H1 (cell line): ENCODE measurements around the gene ANGPTL5. TPM values are rescaled to one million over a fixed set of nuclear protein-coding genes. Genes with fewer than 3 reads are reported as not detected.

Source experiments
- CTCF ChIA-PET: fragments of 300-600 bp; sonication (Branson Sonifier 250); formaldehyde crosslinking; loops from one replicate; lab custom pipeline; 2021; ENCODE audit not compliant: partially characterized antibody; lab: Charles Lee
- POLR2A ChIA-PET: fragments of 300-600 bp; sonication (Branson Sonifier 250); formaldehyde crosslinking; loops from one replicate; lab custom pipeline; 2021; ENCODE audit warnings: inconsistent platforms; ENCODE audit not compliant: partially characterized antibody; lab: Charles Lee
- DNase-seq, 2 experiments: peaks; one replicate each; pipeline versions ENCODE4 v3.0.0 to v3.0.0-alpha.2; 2010 to 2022; ENCODE audit warnings: low spot score in 2 of 2, low read depth in 1 of 2, mixed read lengths in 1 of 2
- FAIRE-seq: peaks from 2 replicates; lab custom pipeline; 2011; peaks lifted over from hg19 to GRCh38; lab: Jason Lieb, UNC
- H2AFZ ChIP-seq: 2 replicates; pipeline ENCODE4 v1.8.1; 2012; ENCODE audit warnings: low read length, inconsistent platforms
- H2AK5ac ChIP-seq: 2 replicates; pipeline ENCODE4 v1.6.1; 2013; ENCODE audit warnings: low read depth, low read length
- H2BK120ac ChIP-seq: replicated peaks from 2 replicates; pipeline ENCODE3; 2013; ENCODE audit warnings: low read depth, low read length, inconsistent platforms
- H2BK12ac ChIP-seq: 2 replicates; pipeline ENCODE4 v1.6.1; 2013; ENCODE audit warnings: low read depth, low read length
- H2BK15ac ChIP-seq: 2 replicates; pipeline ENCODE4 v1.6.1; 2013; ENCODE audit warnings: low read length
- H2BK20ac ChIP-seq: 2 replicates; pipeline ENCODE4 v1.6.1; 2013; ENCODE audit warnings: low read length
- H2BK5ac ChIP-seq: 2 replicates; pipeline ENCODE4 v1.6.1; 2013; ENCODE audit warnings: low read depth, low read length
- H3K14ac ChIP-seq: 2 replicates; pipeline ENCODE4 v1.6.1; 2013; ENCODE audit warnings: inconsistent platforms; ENCODE audit not compliant: insufficient read length
- H3K18ac ChIP-seq: 2 replicates; pipeline ENCODE4 v1.6.1; 2013; ENCODE audit warnings: low read length; ENCODE audit errors: extremely low read depth
- H3K23ac ChIP-seq: 2 replicates; pipeline ENCODE4 v1.6.1; 2013; ENCODE audit warnings: inconsistent platforms; ENCODE audit not compliant: insufficient read length
- H3K23me2 ChIP-seq: 2 replicates; pipeline ENCODE4 v1.6.1; 2013; ENCODE audit warnings: low read depth, low read length
- H3K27ac ChIP-seq: 2 replicates; pipeline ENCODE4 v1.6.1; 2011; ENCODE audit warnings: low read depth, low read length, inconsistent platforms
- H3K27me3 ChIP-seq, 4 experiments: replicated peaks in 1 of 4; 1 replicate in 1 of 4; 2 replicates in 3 of 4; pipeline versions ENCODE4 v1.6.1 to v1.8.1; 2011 to 2013; ENCODE audit warnings: low read length in 3 of 4, mild to moderate bottlenecking in 3 of 4, inconsistent platforms in 2 of 4, mixed read lengths in 2 of 4, moderate library complexity in 1 of 4; ENCODE audit not compliant: control insufficient read depth in 3 of 4, insufficient read depth in 3 of 4; ENCODE audit errors: extremely low read depth in 1 of 4
- H3K36me3 ChIP-seq, 4 experiments: 2 replicates each; pipeline versions ENCODE4 v1.6.1 to v1.8.1; 2011 to 2013; ENCODE audit warnings: mild to moderate bottlenecking in 4 of 4, low read length in 3 of 4, moderate library complexity in 2 of 4, control low read depth in 1 of 4, inconsistent platforms in 1 of 4; ENCODE audit not compliant: insufficient read depth in 4 of 4, control insufficient read depth in 2 of 4
- H3K4ac ChIP-seq: replicated peaks from 2 replicates; pipeline ENCODE3; 2013; ENCODE audit warnings: low read length, low read depth, mixed read lengths, inconsistent platforms; ENCODE audit not compliant: insufficient read length
- H3K4me1 ChIP-seq, 4 experiments: replicated peaks in 1 of 4; 1 replicate in 1 of 4; 2 replicates in 3 of 4; pipeline versions ENCODE4 v1.6.1 to v1.8.1; 2011 to 2013; ENCODE audit warnings: low read length in 3 of 4, inconsistent platforms in 2 of 4, mixed read lengths in 1 of 4; ENCODE audit not compliant: insufficient read depth in 4 of 4, control insufficient read depth in 3 of 4
- H3K4me2 ChIP-seq, 2 experiments: 2 replicates each; pipeline versions ENCODE4 v1.6.1 to v1.8.1; 2011 to 2013; ENCODE audit warnings: low read depth in 2 of 2, low read length in 2 of 2, control low read depth in 1 of 2, inconsistent platforms in 1 of 2, mild to moderate bottlenecking in 1 of 2; ENCODE audit not compliant: insufficient read depth in 1 of 2
- H3K4me3 ChIP-seq, 4 experiments: fragments of 200-600, 300-600 bp in 1 of 4; sonication (generic), shearing (Covaris generic), sonication (Bioruptor Twin) in 1 of 4; 2 replicates each; pipeline versions ENCODE4 v1.5.1 to v1.8.1; 2011 to 2016; ENCODE audit warnings: low read length in 4 of 4, low read depth in 3 of 4, control low read depth in 2 of 4, inconsistent platforms in 2 of 4, mild to moderate bottlenecking in 2 of 4, mixed read lengths in 1 of 4, moderate library complexity in 1 of 4; ENCODE audit not compliant: insufficient read depth in 2 of 4; ENCODE audit errors: extremely low read depth in 1 of 4
- H3K56ac ChIP-seq: replicated peaks from 2 replicates; pipeline ENCODE3; 2013; ENCODE audit warnings: low read depth, mild to moderate bottlenecking, mixed read lengths, low read length, inconsistent platforms; ENCODE audit not compliant: insufficient read length
- H3K79me1 ChIP-seq: 2 replicates; pipeline ENCODE4 v1.6.1; 2013; ENCODE audit warnings: low read depth, low read length, control low read depth
- H3K79me2 ChIP-seq, 2 experiments: 2 replicates each; pipeline versions ENCODE4 v1.6.1 to v1.8.1; 2012 to 2013; ENCODE audit warnings: low read length in 2 of 2, mild to moderate bottlenecking in 2 of 2, inconsistent platforms in 1 of 2; ENCODE audit not compliant: insufficient read depth in 2 of 2, control insufficient read depth in 1 of 2
- H3K9ac ChIP-seq, 4 experiments: replicated peaks in 1 of 4; 1 replicate in 1 of 4; 2 replicates in 3 of 4; pipeline versions ENCODE4 v1.6.1 to v1.8.1; 2011 to 2013; ENCODE audit warnings: low read depth in 3 of 4, low read length in 3 of 4, control low read depth in 2 of 4, mild to moderate bottlenecking in 2 of 4, moderate library complexity in 2 of 4, inconsistent platforms in 1 of 4; ENCODE audit errors: extremely low read depth in 1 of 4
- H3K9me3 ChIP-seq, 2 experiments: 2 replicates each; pipeline versions ENCODE4 v1.6.1 to v1.8.1; 2012 to 2013; ENCODE audit warnings: mild to moderate bottlenecking in 2 of 2, moderate library complexity in 2 of 2, control low read depth in 1 of 2, inconsistent platforms in 1 of 2, low read depth in 1 of 2, low read length in 1 of 2, mixed read lengths in 1 of 2; ENCODE audit not compliant: insufficient read depth in 2 of 2
- H4K20me1 ChIP-seq, 2 experiments: replicated peaks in 1 of 2; 2 replicates each; pipeline versions ENCODE3 to v1.8.1; 2011 to 2013; ENCODE audit warnings: inconsistent platforms in 2 of 2, low read length in 2 of 2, mild to moderate bottlenecking in 1 of 2; ENCODE audit not compliant: insufficient read depth in 2 of 2, control insufficient read depth in 1 of 2
- H4K5ac ChIP-seq: 2 replicates; pipeline ENCODE4 v1.6.1; 2013; ENCODE audit warnings: low read length, low read depth, mixed read lengths, inconsistent platforms; ENCODE audit not compliant: insufficient read length
- H4K8ac ChIP-seq: 2 replicates; pipeline ENCODE4 v1.8.0; 2013; ENCODE audit warnings: mild to moderate bottlenecking, moderate library complexity, low read length, inconsistent platforms; ENCODE audit not compliant: insufficient read depth; ENCODE audit errors: extremely low read depth
- H4K91ac ChIP-seq: replicated peaks from 2 replicates; pipeline ENCODE3; 2013; ENCODE audit warnings: low read length, mixed read lengths, inconsistent platforms; ENCODE audit not compliant: insufficient read length
- WGBS, 2 experiments: shearing (Covaris generic) in 1 of 2; methylation state at CpG; one replicate each; pipeline versions ENCODE4 v1.1.6 to v1.1.7; 2013 to 2015; ENCODE audit warnings: low lambda C conversion rate in 2 of 2, mixed read lengths in 2 of 2, inconsistent platforms in 1 of 2, low coverage in 1 of 2, missing lambda C conversion rate in 1 of 2; ENCODE audit not compliant: insufficient replicate concordance in 2 of 2, insufficient coverage in 1 of 2, insufficient read length in 1 of 2; ENCODE audit errors: extremely low coverage in 1 of 2, missing lambda C conversion rate in 1 of 2; 5-methylcytosine and 5-hydroxymethylcytosine counted together
- polyA plus RNA-seq, 7 experiments: library from polyadenylated mRNA; depleted of rRNA in 3 of 7; stranded (reverse) in 5 of 7; unstranded in 2 of 7; fragments of >200 nt in 5 of 7; fragments of 200-250 nt in 2 of 7; gene quantifications; 1 replicate in 5 of 7; 2 replicates in 1 of 7; 4 replicates in 1 of 7; pipeline versions ENCODE4 v1.2.1 to v1.2.3, GENCODE V29; 2011 to 2013; ENCODE audit warnings: missing spikeins in 2 of 7, mixed read lengths in 2 of 7
- total RNA-seq: library from RNA; stranded (reverse); fragmentation: NEBNext Ultra II Directional; extraction: Animal tissue kit (Norgen Biotek cat#: 25700); gene quantifications from 2 replicates; pipeline ENCODE4 v1.2.1, GENCODE V29; 2021

ANGPTL5 gene
- total and polyA plus RNA-seq, 2 of the 8 experiments (the other 6 are each of a cell fraction or from before 2014, with no cell fraction given), result not detected

GRCh38 chr11:101940901-101941520, 24.7 kb upstream of the ANGPTL5 start:
- Histone ChIP-seq H3K4me1 (no peaks in the 10 kb centered on the region), H2BK5ac (no peak overlapping the region), H3K23ac (no peak overlapping the region), H2BK120ac (no peak overlapping the region), H3K4me2 (no peak overlapping the region), H2BK15ac (no peak overlapping the region), H3K27ac (no peak overlapping the region), H2BK12ac (no peak overlapping the region), H4K91ac (no peak overlapping the region), H2BK20ac (no peak overlapping the region), H3K27me3 (no peaks in the 10 kb centered on the region), H3K18ac (no peak overlapping the region), H3K9ac (no peak overlapping the region), H4K20me1 (no peaks in the 10 kb centered on the region), H3K14ac (no peak overlapping the region), H4K8ac (no peak overlapping the region), H3K9me3 (no peaks in the 10 kb centered on the region), H3K56ac (no peak overlapping the region), H3K36me3 (no peaks in the 10 kb centered on the region), H3K4me3 (no peak overlapping the region), H3K79me2 (no peaks in the 10 kb centered on the region), H3K79me1 (no peaks in the 10 kb centered on the region), H2AFZ (no peak overlapping the region), H4K5ac (no peak overlapping the region), H3K4ac (no peak overlapping the region), H3K23me2 (no peaks in the 10 kb centered on the region), H2AK5ac (no peak overlapping the region)
- no peak for FAIRE-seq
- POLR2A ChIA-PET, result no interaction called here
- 80% methylated on average over 3 of the region's 3 CpGs; no CpG with 5 or more reads in 1 of the 2 experiments for WGBS, 2 experiments
- no peak for DNase-seq
- CTCF ChIA-PET, result interaction anchor here (0.9 to 1.9 kb wide), 3 partner anchors 23 to 79 kb away, joined by 3 to 5 read pairs (median 4); partner anchors contain the start of gene CEP126
